ENCODE data around the gene TNNC1.

The TNNC1 gene

GRCh38 chr3:52468336-52468735, 14.5 kb upstream of the TNNC1 start:
- Histone ChIP-seq H3K4me3 (no peak overlapping the region), H3K27ac (peak overlapping the region in 2 of 21 experiments; percentile 26 to 37)

GRCh38 chr3:52463416-52463815, 9.6 kb upstream of the TNNC1 start:
- Histone ChIP-seq H3K27ac (no peak overlapping the region), H3K4me3 (no peak overlapping the region)

- peak overlapping the region in 1 of 21 experiments; percentile 46 for H3K27ac ChIP-seq
- H3K4me3 ChIP-seq, result no peak overlapping the region
These were observed 8.0 kb upstream of the TNNC1 start for GRCh38 chr3:52461874-52462273.

GRCh38 chr3:52458770-52459545, 5.1 kb upstream of the TNNC1 start:
- no peak overlapping the region for H3K4me3 ChIP-seq
- no peak overlapping the region for H3K27ac ChIP-seq

- H3K27ac ChIP-seq, result peak overlapping the region in 3 of 21 experiments; percentile 23 to 94 (median 31)
These were observed 4.4 kb upstream of the TNNC1 start for GRCh38 chr3:52458031-52458760.

GRCh38 chr3:52456800-52457183, 3.0 kb upstream of the TNNC1 start:
- Histone ChIP-seq H3K27ac (peak overlapping the region in 16 of 21 experiments; percentile 1 to 98 (median 92)), H3K4me3 (peak overlapping the region in 4 of 7 experiments; percentile 80 to 94 (median 88))

More at GRCh38 chr3:52458031-52458760, 4.4 kb upstream of the TNNC1 start:
- no peak overlapping the region for H3K4me3 ChIP-seq

GRCh38 chr3:52456169-52456799, 2.4 kb upstream of the TNNC1 start:
- peak overlapping the region in 20 of 21 experiments; percentile 78 to 98 (median 93) for H3K27ac ChIP-seq

GRCh38 chr3:52455283-52456168, 1.7 kb upstream of the TNNC1 start, which contains the start of gene NISCH:
NISCH (plus strand) TSS chr3:52455604; CDS start chr3:52455642, 38 bp downstream.
- Histone ChIP-seq H3K4me3 (peak within 1 kb of the TSS; percentile 70 to 94 (median 88)), H3K27ac (peak within 1 kb of the TSS; percentile 55 to 98 (median 93))

More at GRCh38 chr3:52456169-52456799, 2.4 kb upstream of the TNNC1 start:
- peak overlapping the region; percentile 70 to 94 (median 88) for H3K4me3 ChIP-seq

- H3K27ac ChIP-seq, result peak overlapping the region; percentile 55 to 98 (median 93)
- peak overlapping the region; percentile 70 to 94 (median 88) for H3K4me3 ChIP-seq
These were observed 1.1 kb upstream of the TNNC1 start for GRCh38 chr3:52454938-52455282.

GRCh38 chr3:52454250-52454937, 553 bp upstream of the TNNC1 start:
- Histone ChIP-seq H3K4me3 (peak overlapping the region in 6 of 7 experiments; percentile 80 to 94 (median 88)), H3K27ac (peak overlapping the region in 17 of 21 experiments; percentile 78 to 98 (median 93))

- no peak overlapping the region for H3K4me3 ChIP-seq
- no peak overlapping the region for H3K27ac ChIP-seq
These were observed 1.1 kb downstream of the TNNC1 start for GRCh38 chr3:52452570-52453221.

- Histone ChIP-seq H3K27ac (no peak overlapping the region), H3K4me3 (no peak overlapping the region)
These were observed 1.7 kb downstream of the TNNC1 start for GRCh38 chr3:52452126-52452525.

GRCh38 chr3:52451237-52452083, 2.4 kb downstream of the TNNC1 start:
- Histone ChIP-seq H3K27ac (no peak overlapping the region), H3K4me3 (no peak overlapping the region)

GRCh38 chr3:52450489-52451236, 3.2 kb downstream of the TNNC1 start:
- Histone ChIP-seq H3K27ac (no peak overlapping the region), H3K4me3 (no peak overlapping the region)

GRCh38 chr3:52447512-52448355, 6.1 kb downstream of the TNNC1 start:
- Histone ChIP-seq H3K4me3 (no peak overlapping the region), H3K27ac (no peak overlapping the region)
